ENCODE results near the gene NOTCH2NLA.
"Not testable (repeated sequence)": the region's sequence is repeated elsewhere in the genome, so short reads cannot be mapped to it uniquely, and the experiment has no call there.

Gene NOTCH2NLA

DNA sequence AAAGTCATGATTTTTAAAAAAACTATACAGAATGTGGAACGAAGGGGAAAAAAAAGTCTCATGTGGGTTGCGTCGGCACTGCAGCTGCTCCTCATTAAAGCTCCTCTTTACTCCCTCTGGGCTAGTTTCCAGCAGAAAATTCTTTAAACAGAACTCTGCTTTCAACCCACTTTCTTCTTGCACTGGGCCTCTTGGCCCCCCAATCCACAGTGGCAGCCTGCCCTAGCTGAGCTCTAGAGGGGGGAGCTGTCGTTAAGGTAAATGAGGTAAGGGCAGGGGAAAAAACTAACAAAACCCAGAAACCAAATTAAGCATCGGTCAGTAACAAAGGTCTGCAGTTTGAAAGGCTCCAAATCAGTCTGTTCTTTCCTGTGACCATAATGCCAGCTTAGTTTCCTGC, 54.3 kb downstream of the NOTCH2NLA start:
- FAIRE-seq; DNase-seq (ENCODE audit: insufficient read length, low spot score): not testable (repeated sequence)

GRCh38 chr1:146167740-146168139, 61.1 kb downstream of the NOTCH2NLA start:
- not testable (repeated sequence) for DNase-seq (ENCODE audit: insufficient read length, low spot score); FAIRE-seq

DNA sequence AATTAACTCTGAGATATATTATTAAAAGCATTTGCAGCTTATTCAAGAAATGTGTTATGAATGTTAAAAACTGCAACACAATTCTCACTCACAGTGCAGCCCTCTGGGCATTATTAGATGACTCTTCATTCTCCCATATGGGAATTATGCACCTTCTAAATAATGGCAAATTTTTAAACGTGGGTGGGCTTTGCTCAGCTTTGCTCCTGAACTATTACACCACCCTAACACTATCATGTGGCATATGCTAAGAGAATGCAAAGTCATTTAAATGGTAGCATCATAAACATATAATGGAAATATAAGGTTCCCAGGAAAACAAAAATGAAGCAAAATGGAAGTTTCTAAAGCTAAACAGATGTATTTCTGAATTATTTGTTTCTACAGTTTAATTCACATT, 61.5 kb downstream of the NOTCH2NLA start:
- DNase-seq (ENCODE audit: insufficient read length, low spot score); FAIRE-seq: not testable (repeated sequence)

- DNase-seq (ENCODE audit: insufficient read length, low spot score); FAIRE-seq: not testable (repeated sequence)
Measured at GRCh38 chr1:146144465-146144864, 84.4 kb downstream of the NOTCH2NLA start, which contains the start of gene NBPF10. Gene NBPF10 (minus strand): TSS chr1:146144804. CDS start chr1:146144769, 35 bp downstream.
